Urothelium cell line (cell line): ENCODE results near the gene NRG4.
A peak's percentile ranks its signal among the peaks of the same experiment; 100 is the strongest.
"Not testable (repeated sequence)": the region's sequence is repeated elsewhere in the genome, so short reads cannot be mapped to it uniquely, and the experiment has no call there.

ENCODE experiments used
- DNase-seq: peaks from one replicate; pipeline ENCODE4 v3.0.0; 2011; ENCODE audit warnings: low spot score, mixed read lengths
- FAIRE-seq: peaks from 2 replicates; lab custom pipeline; 2011; peaks lifted over from hg19 to GRCh38; lab: Jason Lieb, UNC

Gene NRG4

DNA sequence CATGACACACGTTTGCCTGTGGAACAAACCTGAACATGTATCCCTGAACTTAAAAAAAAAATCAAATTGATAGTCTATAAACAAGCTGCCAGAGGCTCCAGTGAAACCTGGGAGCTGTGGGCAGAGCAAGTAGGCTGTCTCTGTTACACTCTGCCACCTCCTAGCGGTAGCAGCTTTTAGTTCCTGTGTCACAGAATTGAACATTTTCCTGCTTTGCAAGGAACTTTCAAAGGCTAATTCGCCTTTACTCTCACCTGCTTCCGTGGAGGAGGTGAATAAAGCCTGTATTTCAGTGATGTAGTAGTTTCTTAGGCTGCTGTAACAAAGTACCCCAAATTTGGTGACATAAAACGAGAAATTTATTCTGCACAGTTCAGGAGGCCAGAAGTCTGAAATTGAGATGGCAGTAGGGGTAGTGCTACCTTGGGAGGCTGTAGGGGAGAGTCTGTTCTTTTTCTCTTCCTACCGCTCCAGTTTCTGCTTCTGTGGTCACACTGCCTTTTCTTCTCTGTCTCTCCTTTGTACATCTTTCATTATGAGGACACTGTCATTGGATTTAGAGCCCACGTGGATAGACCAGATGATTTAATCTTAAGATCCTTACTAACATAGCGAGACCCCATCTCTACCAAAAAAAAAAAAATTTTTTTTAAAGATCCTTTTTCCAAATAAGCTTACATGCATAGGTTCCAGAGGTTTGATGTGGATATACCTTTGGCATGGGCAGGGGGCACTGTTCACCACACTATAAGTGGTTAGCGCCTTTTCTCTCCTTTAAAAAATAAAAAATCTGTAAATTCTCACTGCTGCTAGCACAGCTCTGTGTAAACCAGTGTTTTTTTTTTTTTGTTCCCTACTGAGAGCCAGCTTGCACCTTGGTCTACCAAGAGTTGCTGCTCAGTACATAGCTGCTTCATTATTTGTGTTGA, 83.3 kb downstream of the NRG4 start:
- no peak for FAIRE-seq
- peak; percentile 26 for DNase-seq

GRCh38 chr15:75927601-75928000, 84.6 kb downstream of the NRG4 start:
- DNase-seq (no peak), FAIRE-seq (no peak)

- DNase-seq (no peak), FAIRE-seq (no peak)
These were observed 85.3 kb downstream of the NRG4 start for GRCh38 chr15:75926931-75927330.

GRCh38 chr15:75925440-75925839, 86.8 kb downstream of the NRG4 start:
- no peak for DNase-seq

DNA sequence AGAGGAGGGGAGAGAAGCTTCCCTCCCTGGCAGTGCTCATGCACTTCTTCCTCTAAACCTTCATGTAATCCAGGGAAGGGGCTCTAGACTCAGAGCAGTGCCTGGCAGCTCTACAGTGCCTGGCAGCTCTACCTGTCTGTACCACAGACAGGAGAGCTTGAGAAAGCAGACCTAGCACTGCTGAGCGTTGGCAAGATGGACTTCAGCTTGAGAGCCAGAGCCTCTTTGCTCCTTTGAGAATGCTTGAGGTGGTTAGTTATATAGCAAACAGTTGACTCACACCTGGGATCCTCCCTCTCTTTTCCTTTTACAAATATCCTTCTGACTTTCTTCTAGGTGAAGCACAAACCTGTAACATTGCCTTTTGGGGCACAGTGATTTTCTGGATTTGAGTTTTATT, 87.6 kb downstream of the NRG4 start:
- DNase-seq (no peak), FAIRE-seq (no peak)

More at GRCh38 chr15:75925440-75925839, 86.8 kb downstream of the NRG4 start:
- FAIRE-seq = no peak

DNA sequence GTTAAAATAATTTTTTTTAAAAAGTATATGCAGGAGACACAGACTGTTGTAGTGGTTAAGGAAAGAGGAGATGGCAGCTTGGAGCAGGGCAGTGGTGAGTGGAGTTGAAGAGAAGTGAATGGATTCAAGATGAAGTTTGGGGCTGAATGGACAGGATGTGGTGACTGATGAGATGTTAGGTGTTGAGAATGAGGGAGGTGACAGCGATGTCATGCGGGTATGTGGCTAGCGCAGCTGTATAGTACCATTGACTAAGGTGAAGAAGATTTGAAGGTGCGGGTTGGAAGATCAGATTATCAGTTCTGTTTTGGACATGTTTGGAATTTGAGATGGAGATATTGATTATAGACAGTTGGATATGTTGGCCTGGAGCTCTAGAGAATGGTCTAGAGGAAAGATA, 88.5 kb downstream of the NRG4 start:
- no peak for DNase-seq
- FAIRE-seq = no peak

- FAIRE-seq (no peak), DNase-seq (no peak)
These were observed 90.2 kb downstream of the NRG4 start for GRCh38 chr15:75921732-75922703.

- FAIRE-seq (no peak), DNase-seq (no peak)
These were observed 92.1 kb downstream of the NRG4 start for GRCh38 chr15:75920079-75920478.

DNA sequence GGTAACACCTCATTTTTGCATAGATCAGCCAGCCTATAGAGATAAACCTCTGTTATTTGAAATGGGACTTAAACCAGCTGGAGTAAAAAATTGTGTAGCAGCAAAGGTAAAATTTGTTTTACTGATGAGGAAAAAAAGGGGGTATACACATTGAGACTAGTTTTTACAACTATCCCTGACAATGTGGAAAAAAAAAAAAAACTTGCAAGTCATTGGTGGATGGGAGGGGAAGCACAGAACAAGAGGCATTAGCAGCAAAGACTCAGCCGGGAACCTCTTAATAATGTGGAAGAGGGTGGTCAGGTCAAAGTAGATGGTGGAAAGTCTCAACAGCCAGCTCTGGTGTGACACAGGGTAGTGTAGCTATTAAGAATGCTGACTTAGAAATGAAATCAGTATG, 94.1 kb downstream of the NRG4 start:
- DNase-seq = no peak
- FAIRE-seq = no peak

GRCh38 chr15:75916978-75917377, 95.2 kb downstream of the NRG4 start:
- FAIRE-seq (no peak), DNase-seq (no peak)

- not testable (repeated sequence) for FAIRE-seq, DNase-seq
These were observed 101.9 kb downstream of the NRG4 start for GRCh38 chr15:75910355-75910754.

GRCh38 chr15:75905231-75905630, 107.0 kb downstream of the NRG4 start:
- FAIRE-seq (no peak), DNase-seq (no peak)

DNA sequence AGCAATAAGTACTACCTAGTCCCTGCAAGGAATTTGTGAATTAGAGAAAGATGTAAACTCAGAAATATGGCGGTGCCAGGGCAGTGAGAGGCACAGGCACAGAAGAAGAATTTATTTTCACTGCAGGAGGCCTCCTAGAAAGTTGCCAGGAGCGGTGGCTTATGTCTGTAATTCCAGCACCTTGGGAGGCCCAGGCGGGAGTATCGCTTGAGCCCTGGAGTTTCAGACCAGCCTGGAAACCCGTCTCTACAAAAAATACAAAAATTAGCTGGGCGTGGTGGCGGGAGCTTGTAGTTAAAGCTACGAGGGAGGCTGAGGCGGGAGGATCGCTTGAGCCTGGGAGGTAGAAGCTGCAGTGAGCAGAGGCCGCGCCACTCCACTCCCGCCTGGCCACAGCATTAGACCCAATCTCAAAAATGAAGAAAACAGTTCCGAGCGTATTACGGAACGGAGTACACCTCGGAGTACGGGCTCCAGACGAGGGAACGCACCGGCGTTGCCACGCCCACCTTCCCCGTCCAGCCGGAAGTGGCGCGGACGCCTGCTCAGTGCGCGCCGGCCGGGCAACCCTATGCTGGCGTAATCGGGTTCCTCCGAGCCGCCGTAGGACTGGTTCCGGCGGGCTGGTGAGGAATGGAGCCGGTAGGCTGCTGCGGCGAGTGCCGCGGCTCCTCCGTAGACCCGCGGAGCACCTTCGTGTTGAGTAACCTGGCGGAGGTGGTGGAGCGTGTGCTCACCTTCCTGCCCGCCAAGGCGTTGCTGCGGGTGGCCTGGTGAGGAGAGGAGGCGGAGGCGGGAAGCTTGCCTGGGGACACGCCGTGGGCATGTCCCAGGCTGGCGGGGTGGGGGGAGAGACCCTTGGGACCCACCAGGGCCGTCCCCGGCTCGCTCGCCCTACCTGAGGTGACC, 108.6 kb downstream of the NRG4 start, which contains the start of gene FBXO22:
FBXO22 (plus strand) TSS at position 548 of the 909 bp plus-strand sequence; CDS start at position 634, 86 bp downstream.
- FAIRE-seq (peak; percentile 90), DNase-seq (peak; percentile 94)

DNA sequence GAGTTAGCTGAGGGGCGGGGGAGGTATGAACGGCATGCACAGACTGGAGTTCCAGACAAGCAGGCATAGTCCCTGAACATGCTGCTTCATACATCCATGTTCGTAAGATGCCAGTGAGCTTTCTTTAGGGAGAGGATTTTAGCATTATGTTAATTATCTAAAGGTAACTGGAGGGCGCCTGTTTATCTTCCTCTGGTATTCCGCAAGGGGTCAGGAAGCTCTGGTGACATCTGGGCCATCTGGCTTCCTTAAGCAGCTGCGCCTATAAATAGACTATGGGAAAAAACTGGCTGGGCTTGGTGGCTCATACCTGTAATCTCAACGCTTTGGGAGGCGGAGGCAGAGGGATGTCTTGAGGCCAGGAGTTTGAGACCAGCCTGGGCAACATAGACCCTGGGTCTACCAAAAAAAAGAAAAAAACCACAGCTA, 110.1 kb downstream of the NRG4 start:
- FAIRE-seq (no peak), DNase-seq (no peak)

GRCh38 chr15:75900577-75900976, 111.6 kb downstream of the NRG4 start:
- no peak for DNase-seq
- FAIRE-seq = no peak

DNA sequence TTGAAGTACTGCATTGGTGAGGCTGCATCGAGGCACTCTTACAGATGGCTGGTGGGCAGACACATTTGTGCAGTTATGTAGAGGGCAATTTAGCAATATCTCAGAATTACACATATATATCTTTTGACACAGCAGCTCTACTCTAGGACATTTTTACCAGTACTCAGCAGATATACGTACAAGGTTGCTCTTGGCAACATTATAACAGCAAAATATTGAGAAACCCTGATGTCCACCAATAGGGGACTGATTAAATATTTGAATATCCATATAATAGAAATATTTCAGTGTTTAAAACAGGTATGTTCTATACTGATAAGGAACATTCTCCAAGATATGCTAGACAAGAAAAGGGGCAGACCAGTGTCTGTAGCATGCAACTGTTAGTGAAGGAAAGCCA, 116.5 kb downstream of the NRG4 start:
- no peak for FAIRE-seq
- no peak for DNase-seq

DNA sequence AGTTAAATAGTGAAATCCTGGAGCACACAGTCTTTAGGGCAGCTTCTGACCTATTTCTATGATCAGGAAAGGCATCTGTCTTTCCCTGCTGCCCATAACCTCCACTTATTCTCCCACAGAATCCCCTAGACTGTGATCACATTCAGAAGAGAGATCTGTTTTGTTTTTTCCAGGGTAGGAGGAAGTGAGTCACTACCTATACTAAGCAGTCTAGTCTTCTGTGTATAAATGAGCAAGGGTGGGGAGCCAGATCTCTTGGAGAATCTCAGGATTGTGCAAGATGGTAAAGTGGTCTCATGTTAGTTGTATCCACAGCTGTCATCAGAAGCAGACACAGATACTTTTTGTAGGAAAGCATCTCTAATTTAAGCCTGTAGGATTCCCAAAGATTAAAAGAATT, 120.3 kb downstream of the NRG4 start:
- FAIRE-seq = no peak
- peak; percentile 13 for DNase-seq
